ENCODE measurements around the gene EPHA4.

The EPHA4 gene

DNA sequence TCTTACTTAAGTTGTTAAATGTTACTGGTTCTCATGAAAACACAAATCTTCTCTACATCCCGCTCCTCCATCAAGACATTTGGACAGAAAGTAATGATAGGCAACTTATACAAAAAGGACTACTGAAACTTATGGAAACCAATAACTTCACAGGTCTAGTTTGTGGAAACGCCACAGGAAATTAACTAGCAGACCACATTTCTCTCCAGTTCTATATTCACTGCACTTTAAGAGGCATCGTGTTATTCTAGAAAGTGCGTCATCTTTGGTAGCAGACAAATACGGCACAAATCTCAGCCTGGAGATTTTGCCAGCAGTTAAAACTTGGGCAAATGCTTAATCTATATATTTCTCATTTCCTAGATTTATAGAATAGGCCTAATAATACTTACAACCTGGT is 164.3 kb downstream of the EPHA4 start:
- Histone ChIP-seq H4K5ac (ENCODE audit: low read length) (no peak overlapping the region), H3K79me1 (ENCODE audit: low read length) (no peaks in the 10 kb centered on the region), H3K36me3 (ENCODE audit: control insufficient read depth, insufficient read depth, low read length) (no peaks in the 10 kb centered on the region), H4K8ac (ENCODE audit: low read depth, low read length) (no peak overlapping the region), H3K56ac (ENCODE audit: low read length) (no peak overlapping the region), H3K9ac (ENCODE audit: low read length) (no peak overlapping the region), H3K4me3 (ENCODE audit: low read length) (no peak overlapping the region), H3K4me2 (ENCODE audit: low read length) (no peak overlapping the region), H3K27me3 (ENCODE audit: insufficient read depth, low read length, poor library complexity) (no peaks in the 10 kb centered on the region), H2BK120ac (ENCODE audit: low read depth, low read length) (no peak overlapping the region), H3K4me1 (ENCODE audit: control insufficient read depth, low read depth, low read length) (no peaks in the 10 kb centered on the region), H3K27ac (ENCODE audit: low read depth, low read length) (no peak overlapping the region), H3K4ac (ENCODE audit: low read depth, low read length) (no peak overlapping the region), H3K23ac (ENCODE audit: low read length) (no peak overlapping the region), H2AK5ac (ENCODE audit: low read length) (no peak overlapping the region), H2BK5ac (ENCODE audit: low read length) (no peak overlapping the region), H3K18ac (ENCODE audit: low read length) (no peak overlapping the region), H3K79me2 (ENCODE audit: control insufficient read depth, insufficient read depth, low read length) (no peaks in the 10 kb centered on the region), H2BK15ac (replicated peaks; ENCODE audit: low read depth) (no peak overlapping the region)
- DNase-seq = no peak
- WGBS (ENCODE audit: extremely low coverage, insufficient coverage, low lambda C conversion rate) = no CpG with 5 or more reads among the region's 5 CpGs

DNA sequence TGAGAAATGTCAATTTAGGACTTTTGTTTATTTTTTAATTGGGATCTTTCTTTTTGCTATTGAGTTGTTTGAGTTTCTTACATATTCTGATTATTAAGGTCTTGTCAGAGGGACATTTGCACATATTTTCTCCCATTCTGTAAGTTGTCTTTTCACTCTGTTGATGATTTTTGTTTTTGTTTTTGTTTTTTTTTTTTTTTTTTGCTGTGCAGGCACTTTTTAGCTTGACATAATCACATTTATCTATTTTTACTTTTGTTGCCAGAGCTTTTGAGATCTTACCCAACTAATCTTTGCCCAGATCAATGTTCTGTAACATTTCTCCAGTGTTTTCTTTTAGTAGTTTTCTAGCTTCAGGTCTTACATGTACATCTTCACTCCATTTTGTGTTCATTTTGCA is 166.6 kb downstream of the EPHA4 start:
- H3K9ac ChIP-seq (ENCODE audit: low read length) = no peak overlapping the region
- no peaks in the 10 kb centered on the region for H3K79me2 ChIP-seq (ENCODE audit: control insufficient read depth, insufficient read depth, low read length)
- H3K27ac ChIP-seq (ENCODE audit: low read depth, low read length) = no peak overlapping the region
- no peaks in the 10 kb centered on the region for H3K79me1 ChIP-seq (ENCODE audit: low read length)
- no peaks in the 10 kb centered on the region for H3K4me1 ChIP-seq (ENCODE audit: control insufficient read depth, low read depth, low read length)
- H3K4ac ChIP-seq (ENCODE audit: low read depth, low read length) = no peak overlapping the region
- no peak overlapping the region for H3K18ac ChIP-seq (ENCODE audit: low read length)
- no peak overlapping the region for H3K23ac ChIP-seq (ENCODE audit: low read length)
- no peak overlapping the region for H4K5ac ChIP-seq (ENCODE audit: low read length)
- no peak overlapping the region for H3K56ac ChIP-seq (ENCODE audit: low read length)
- no peak overlapping the region for H2BK120ac ChIP-seq (ENCODE audit: low read depth, low read length)
- H2AK5ac ChIP-seq (ENCODE audit: low read length) = no peak overlapping the region
- no peak overlapping the region for H2BK15ac ChIP-seq (replicated peaks; ENCODE audit: low read depth)
- no peak overlapping the region for H2BK5ac ChIP-seq (ENCODE audit: low read length)
- no peak overlapping the region for H4K8ac ChIP-seq (ENCODE audit: low read depth, low read length)
- no peaks in the 10 kb centered on the region for H3K27me3 ChIP-seq (ENCODE audit: insufficient read depth, low read length, poor library complexity)
- no peak for DNase-seq
- H3K36me3 ChIP-seq (ENCODE audit: control insufficient read depth, insufficient read depth, low read length) = no peaks in the 10 kb centered on the region
- no peak overlapping the region for H3K4me3 ChIP-seq (ENCODE audit: low read length)
- H3K4me2 ChIP-seq (ENCODE audit: low read length) = no peak overlapping the region

- no CpG with 5 or more reads among the region's 1 CpG for WGBS (ENCODE audit: extremely low coverage, insufficient coverage, low lambda C conversion rate)
- Histone ChIP-seq H4K5ac (ENCODE audit: low read length) (no peak overlapping the region), H3K18ac (ENCODE audit: low read length) (no peak overlapping the region), H2BK15ac (replicated peaks; ENCODE audit: low read depth) (no peak overlapping the region), H3K79me2 (ENCODE audit: control insufficient read depth, insufficient read depth, low read length) (no peaks in the 10 kb centered on the region), H2BK5ac (ENCODE audit: low read length) (no peak overlapping the region), H3K4me3 (ENCODE audit: low read length) (no peak overlapping the region), H4K8ac (ENCODE audit: low read depth, low read length) (no peak overlapping the region), H3K9ac (ENCODE audit: low read length) (no peak overlapping the region), H3K56ac (ENCODE audit: low read length) (no peak overlapping the region), H3K27ac (ENCODE audit: low read depth, low read length) (no peak overlapping the region), H3K79me1 (ENCODE audit: low read length) (no peaks in the 10 kb centered on the region), H3K23ac (ENCODE audit: low read length) (no peak overlapping the region), H3K4ac (ENCODE audit: low read depth, low read length) (no peak overlapping the region), H3K4me2 (ENCODE audit: low read length) (no peak overlapping the region), H3K36me3 (ENCODE audit: control insufficient read depth, insufficient read depth, low read length) (no peaks in the 10 kb centered on the region), H3K27me3 (ENCODE audit: insufficient read depth, low read length, poor library complexity) (no peaks in the 10 kb centered on the region), H3K4me1 (ENCODE audit: control insufficient read depth, low read depth, low read length) (no peaks in the 10 kb centered on the region), H2BK120ac (ENCODE audit: low read depth, low read length) (no peak overlapping the region), H2AK5ac (ENCODE audit: low read length) (no peak overlapping the region)
- DNase-seq = no peak
Measured at GRCh38 chr2:221402072-221402471, 170.0 kb downstream of the EPHA4 start.

- WGBS (ENCODE audit: extremely low coverage, insufficient coverage, low lambda C conversion rate) = no CpG with 5 or more reads among the region's 4 CpGs
- no peak for DNase-seq
Measured at GRCh38 chr2:221400411-221400810, 171.7 kb downstream of the EPHA4 start.

GRCh38 chr2:221399183-221399582 is 172.9 kb downstream of the EPHA4 start:
- no peaks in the 10 kb centered on the region for H3K27me3 ChIP-seq (ENCODE audit: insufficient read depth, low read length, poor library complexity)
- H3K18ac ChIP-seq (ENCODE audit: low read length) = no peak overlapping the region
- no peaks in the 10 kb centered on the region for H3K79me2 ChIP-seq (ENCODE audit: control insufficient read depth, insufficient read depth, low read length)
- H3K4me2 ChIP-seq (ENCODE audit: low read length) = no peak overlapping the region
- H2BK5ac ChIP-seq (ENCODE audit: low read length) = no peak overlapping the region
- no peak overlapping the region for H3K56ac ChIP-seq (ENCODE audit: low read length)
- no peaks in the 10 kb centered on the region for H3K79me1 ChIP-seq (ENCODE audit: low read length)
- no peak overlapping the region for H4K5ac ChIP-seq (ENCODE audit: low read length)
- WGBS (ENCODE audit: extremely low coverage, insufficient coverage, low lambda C conversion rate) = no CpG with 5 or more reads among the region's 4 CpGs
- no peak overlapping the region for H2BK120ac ChIP-seq (ENCODE audit: low read depth, low read length)
- no peak overlapping the region for H2BK15ac ChIP-seq (replicated peaks; ENCODE audit: low read depth)
- DNase-seq = peak; percentile 26
- H3K36me3 ChIP-seq (ENCODE audit: control insufficient read depth, insufficient read depth, low read length) = no peaks in the 10 kb centered on the region
- H3K4me3 ChIP-seq (ENCODE audit: low read length) = no peak overlapping the region
- H3K23ac ChIP-seq (ENCODE audit: low read length) = no peak overlapping the region
- no peak overlapping the region for H3K4ac ChIP-seq (ENCODE audit: low read depth, low read length)
- no peak overlapping the region for H3K27ac ChIP-seq (ENCODE audit: low read depth, low read length)
- no peaks in the 10 kb centered on the region for H3K4me1 ChIP-seq (ENCODE audit: control insufficient read depth, low read depth, low read length)
- no peak overlapping the region for H4K8ac ChIP-seq (ENCODE audit: low read depth, low read length)
- H3K9ac ChIP-seq (ENCODE audit: low read length) = no peak overlapping the region
- H2AK5ac ChIP-seq (ENCODE audit: low read length) = no peak overlapping the region

More at GRCh38 chr2:221400411-221400810, 171.7 kb downstream of the EPHA4 start:
- Histone ChIP-seq H2BK120ac (ENCODE audit: low read depth, low read length) (no peak overlapping the region), H3K4me1 (ENCODE audit: control insufficient read depth, low read depth, low read length) (no peaks in the 10 kb centered on the region), H2BK15ac (replicated peaks; ENCODE audit: low read depth) (no peak overlapping the region), H3K27me3 (ENCODE audit: insufficient read depth, low read length, poor library complexity) (no peaks in the 10 kb centered on the region), H3K4ac (ENCODE audit: low read depth, low read length) (no peak overlapping the region), H3K9ac (ENCODE audit: low read length) (no peak overlapping the region), H2BK5ac (ENCODE audit: low read length) (no peak overlapping the region), H3K79me1 (ENCODE audit: low read length) (no peaks in the 10 kb centered on the region), H4K5ac (ENCODE audit: low read length) (no peak overlapping the region), H3K56ac (ENCODE audit: low read length) (no peak overlapping the region), H3K4me2 (ENCODE audit: low read length) (no peak overlapping the region), H3K36me3 (ENCODE audit: control insufficient read depth, insufficient read depth, low read length) (no peaks in the 10 kb centered on the region), H2AK5ac (ENCODE audit: low read length) (no peak overlapping the region), H3K27ac (ENCODE audit: low read depth, low read length) (no peak overlapping the region), H4K8ac (ENCODE audit: low read depth, low read length) (no peak overlapping the region), H3K79me2 (ENCODE audit: control insufficient read depth, insufficient read depth, low read length) (no peaks in the 10 kb centered on the region), H3K18ac (ENCODE audit: low read length) (no peak overlapping the region), H3K23ac (ENCODE audit: low read length) (no peak overlapping the region), H3K4me3 (ENCODE audit: low read length) (no peak overlapping the region)

- H3K79me1 ChIP-seq (ENCODE audit: low read length) = no peaks in the 10 kb centered on the region
- no peak overlapping the region for H3K4me2 ChIP-seq (ENCODE audit: low read length)
- no peak overlapping the region for H2BK5ac ChIP-seq (ENCODE audit: low read length)
- H3K79me2 ChIP-seq (ENCODE audit: control insufficient read depth, insufficient read depth, low read length) = no peaks in the 10 kb centered on the region
- WGBS (ENCODE audit: extremely low coverage, insufficient coverage, low lambda C conversion rate) = no CpG with 5 or more reads among the region's 1 CpG
- H4K8ac ChIP-seq (ENCODE audit: low read depth, low read length) = no peak overlapping the region
- H3K9ac ChIP-seq (ENCODE audit: low read length) = no peak overlapping the region
- H2BK120ac ChIP-seq (ENCODE audit: low read depth, low read length) = no peak overlapping the region
- no peak overlapping the region for H3K23ac ChIP-seq (ENCODE audit: low read length)
- H3K4me3 ChIP-seq (ENCODE audit: low read length) = no peak overlapping the region
- H4K5ac ChIP-seq (ENCODE audit: low read length) = no peak overlapping the region
- no peaks in the 10 kb centered on the region for H3K36me3 ChIP-seq (ENCODE audit: control insufficient read depth, insufficient read depth, low read length)
- H3K4ac ChIP-seq (ENCODE audit: low read depth, low read length) = no peak overlapping the region
- no peaks in the 10 kb centered on the region for H3K27me3 ChIP-seq (ENCODE audit: insufficient read depth, low read length, poor library complexity)
- no peak for DNase-seq
- no peak overlapping the region for H2BK15ac ChIP-seq (replicated peaks; ENCODE audit: low read depth)
- H3K27ac ChIP-seq (ENCODE audit: low read depth, low read length) = no peak overlapping the region
- H3K18ac ChIP-seq (ENCODE audit: low read length) = no peak overlapping the region
- no peak overlapping the region for H3K56ac ChIP-seq (ENCODE audit: low read length)
- no peak overlapping the region for H2AK5ac ChIP-seq (ENCODE audit: low read length)
- no peaks in the 10 kb centered on the region for H3K4me1 ChIP-seq (ENCODE audit: control insufficient read depth, low read depth, low read length)
Measured at GRCh38 chr2:221397187-221397586, 174.9 kb downstream of the EPHA4 start.
